PC-9 (cell line): ENCODE data around the gene DMPK. TPM values are rescaled to one million over a fixed set of nuclear protein-coding genes. Genes with fewer than 3 reads are reported as not detected.

Experiments used
- BruUV-seq: library from RNA; stranded (reverse); fragments of 400-500 nt; replicated peaks from 2 replicates; lab custom pipeline; 2021; lab: Mats Ljungman, UMichigan
- CTCF ChIA-PET: fragments of 300-600 bp; sonication (Branson Sonifier 250); formaldehyde crosslinking; loops from one replicate; lab custom pipeline; 2022; ENCODE audit warnings: antibody characterized with exemption; lab: Charles Lee
- POLR2A ChIA-PET: fragments of 300-600 bp; sonication (Branson Sonifier 250); formaldehyde crosslinking; loops from one replicate; lab custom pipeline; 2022; ENCODE audit warnings: antibody characterized with exemption; ENCODE audit not compliant: unreplicated experiment; lab: Charles Lee
- DNase-seq, 2 experiments: peaks; one replicate each; pipeline versions ENCODE4 v3.0.0 to v3.0.0-alpha.2; 2015 to 2022; ENCODE audit warnings: mixed read lengths in 1 of 2
- H2AFZ ChIP-seq: fragments of 200-600 bp; sonication (generic); 2 replicates; pipeline ENCODE4 v1.8.1; 2017; ENCODE audit warnings: antibody characterized with exemption
- H3F3A ChIP-seq: fragments of 200-600 bp; sonication (generic); 2 replicates; pipeline ENCODE4 v1.8.1; 2017; ENCODE audit warnings: antibody characterized with exemption, mild to moderate bottlenecking, low read depth; ENCODE audit not compliant: insufficient read depth
- H3K27ac ChIP-seq: fragments of 200-600 bp; sonication (generic); 2 replicates; pipeline ENCODE4 v1.6.1; 2016; ENCODE audit warnings: mixed run types
- H3K27me3 ChIP-seq: fragments of 200-600 bp; sonication (generic); 2 replicates; pipeline ENCODE4 v1.6.1; 2016; ENCODE audit warnings: low read depth, mixed run types; ENCODE audit not compliant: insufficient read depth
- H3K36me3 ChIP-seq: fragments of 200-600 bp; sonication (generic); 2 replicates; pipeline ENCODE4 v1.6.1; 2016; ENCODE audit warnings: low read depth, mixed run types
- H3K4me1 ChIP-seq: fragments of 200-600 bp; sonication (generic); replicated peaks from 2 replicates; pipeline ENCODE4 v1.6.1; 2016; ENCODE audit warnings: mixed run types; ENCODE audit not compliant: insufficient read depth
- H3K4me2 ChIP-seq: fragments of 200-600 bp; sonication (generic); 2 replicates; pipeline ENCODE4 v1.6.1; 2017; ENCODE audit warnings: mixed run types
- H3K4me3 ChIP-seq: fragments of 200-600 bp; sonication (generic); 2 replicates; pipeline ENCODE4 v1.6.1; 2016; ENCODE audit warnings: mixed run types
- H3K79me2 ChIP-seq: fragments of 200-600 bp; sonication (generic); 2 replicates; pipeline ENCODE4 v1.6.1; 2017; ENCODE audit warnings: low read depth, mixed run types
- H3K9me2 ChIP-seq: fragments of 200-600 bp; sonication (generic); 2 replicates; pipeline ENCODE4 v1.8.1; 2017; ENCODE audit warnings: mild to moderate bottlenecking; ENCODE audit not compliant: insufficient read depth
- H3K9me3 ChIP-seq: fragments of 200-600 bp; sonication (generic); 2 replicates; pipeline ENCODE4 v1.8.1; 2016; ENCODE audit warnings: low read depth; ENCODE audit not compliant: insufficient read depth
- H4K20me1 ChIP-seq: fragments of 200-600 bp; sonication (generic); 2 replicates; pipeline ENCODE4 v1.8.1; 2017; ENCODE audit not compliant: insufficient read depth
- EZH2 ChIP-seq: fragments of 200-600 bp; sonication (generic); IDR thresholded peaks from 2 replicates; pipeline ENCODE4 v1.8.0; 2017; ENCODE audit warnings: antibody characterized with exemption, low read depth
- intact Hi-C: fragments of 100-400 bp; cut with micrococcal nuclease; formaldehyde crosslinking; loops from one replicate; pipeline ENCODE4 v1.10.0; 2022; ENCODE audit not compliant: unreplicated experiment
- total RNA-seq: library from RNA; stranded (reverse); gene quantifications from 2 replicates; pipeline ENCODE4 v1.2.3, GENCODE V29; 2021
- TF ChIP-seq, protein P1 (sequence below): fragments of 200-600 bp; sonication (generic); conservative IDR thresholded peaks from 2 replicates; pipeline ENCODE4 v1.6.1; 2017; ENCODE audit warnings: mixed run types, antibody characterized with exemption, mild to moderate bottlenecking, moderate library complexity

DMPK gene
- total RNA-seq, 1 experiment from 2014 or later: 110 TPM

- H3F3A ChIP-seq: peaks cover 31% of the 10 kb centered on the region
- H2AFZ ChIP-seq: no peak overlapping the region
- no peaks in the 10 kb centered on the region for H3K27me3 ChIP-seq
- H3K79me2 ChIP-seq: no peaks in the 10 kb centered on the region
- H3K9me2 ChIP-seq: no peaks in the 10 kb centered on the region
- peaks cover 4% of the 10 kb centered on the region; the same call in 1 of the 2 replicates for H4K20me1 ChIP-seq
- H3K36me3 ChIP-seq: no peaks in the 10 kb centered on the region
- H3K4me2 ChIP-seq: no peak overlapping the region
- no peak for DNase-seq
- intact Hi-C loops: loop anchor here (2.0 kb wide), 2 partner anchors 213 to 261 kb away; no protein-coding TSS in a partner anchor
- no peak for TF ChIP-seq EZH2
- TF ChIP-seq, protein P1, sequence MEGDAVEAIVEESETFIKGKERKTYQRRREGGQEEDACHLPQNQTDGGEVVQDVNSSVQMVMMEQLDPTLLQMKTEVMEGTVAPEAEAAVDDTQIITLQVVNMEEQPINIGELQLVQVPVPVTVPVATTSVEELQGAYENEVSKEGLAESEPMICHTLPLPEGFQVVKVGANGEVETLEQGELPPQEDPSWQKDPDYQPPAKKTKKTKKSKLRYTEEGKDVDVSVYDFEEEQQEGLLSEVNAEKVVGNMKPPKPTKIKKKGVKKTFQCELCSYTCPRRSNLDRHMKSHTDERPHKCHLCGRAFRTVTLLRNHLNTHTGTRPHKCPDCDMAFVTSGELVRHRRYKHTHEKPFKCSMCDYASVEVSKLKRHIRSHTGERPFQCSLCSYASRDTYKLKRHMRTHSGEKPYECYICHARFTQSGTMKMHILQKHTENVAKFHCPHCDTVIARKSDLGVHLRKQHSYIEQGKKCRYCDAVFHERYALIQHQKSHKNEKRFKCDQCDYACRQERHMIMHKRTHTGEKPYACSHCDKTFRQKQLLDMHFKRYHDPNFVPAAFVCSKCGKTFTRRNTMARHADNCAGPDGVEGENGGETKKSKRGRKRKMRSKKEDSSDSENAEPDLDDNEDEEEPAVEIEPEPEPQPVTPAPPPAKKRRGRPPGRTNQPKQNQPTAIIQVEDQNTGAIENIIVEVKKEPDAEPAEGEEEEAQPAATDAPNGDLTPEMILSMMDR: no peak
- no peak overlapping the region for H3K27ac ChIP-seq
- no peak overlapping the region for H3K4me3 ChIP-seq
- BruUV-seq: no TSS peak
- H3K9me3 ChIP-seq: no peaks in the 10 kb centered on the region
- ChIA-PET POLR2A (no interaction called here), CTCF (interaction anchor here (1.5 kb wide), 1 partner anchor 46 kb away, joined by 10 read pairs; no protein-coding TSS in a partner anchor)
- H3K4me1 ChIP-seq: no peaks in the 10 kb centered on the region
Observed at GRCh38 chr19:45815481-45816216, 33.4 kb upstream of the DMPK start.

DNA sequence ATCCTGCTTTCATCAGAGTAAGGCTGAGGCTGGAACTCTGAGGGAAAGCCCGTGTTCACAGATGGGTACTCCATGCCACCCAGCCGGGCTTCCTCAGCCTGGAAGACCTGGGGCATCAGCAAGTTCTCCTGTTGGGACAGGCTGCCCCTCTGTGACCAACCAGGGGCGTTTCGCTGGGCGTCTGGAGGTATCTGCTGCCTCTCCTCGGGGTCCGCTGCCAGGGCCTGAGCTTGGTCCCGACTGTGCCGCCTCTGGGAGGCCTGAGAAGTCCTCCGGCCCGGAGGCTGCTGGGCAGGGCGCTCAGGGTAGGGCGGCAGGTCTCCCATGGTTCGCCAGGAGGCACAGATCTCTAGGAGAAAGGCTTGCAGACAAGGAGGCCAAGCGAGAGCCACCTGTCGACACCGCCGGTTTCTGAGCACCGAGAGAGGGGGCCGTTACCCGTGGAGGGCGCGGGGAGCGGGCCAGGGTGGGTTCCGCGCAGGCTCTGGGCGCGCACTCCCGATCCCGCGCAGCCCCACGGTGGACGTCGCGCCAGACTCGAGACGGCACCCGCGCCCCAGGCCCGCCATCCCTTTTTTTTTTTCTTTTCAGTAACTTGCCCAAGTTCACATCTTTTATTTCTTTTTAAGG, 32.7 kb upstream of the DMPK start, which contains the start of gene RSPH6A:
Gene RSPH6A, minus strand, starts transcription at position 458 of the 630 bp plus-strand sequence. Its CDS starts 132 bp downstream, at position 326.
- no peaks in the 10 kb centered on the region for H3K79me2 ChIP-seq
- no peaks in the 10 kb centered on the region for H3K27me3 ChIP-seq
- peaks cover 4% of the 10 kb centered on the region; the same call in 1 of the 2 replicates for H4K20me1 ChIP-seq
- H3K36me3 ChIP-seq: no peaks in the 10 kb centered on the region
- H3K4me2 ChIP-seq: no peak within 1 kb of the TSS
- no peak within 1 kb of the TSS for H3K4me3 ChIP-seq
- ChIA-PET CTCF (interaction anchor here (0.5 to 1.5 kb wide), 2 partner anchors 45 to 140 kb away, joined by 4 to 10 read pairs; no protein-coding TSS in a partner anchor), POLR2A (no interaction called here)
- peaks cover 31% of the 10 kb centered on the region for H3F3A ChIP-seq
- intact Hi-C loops: no loop called here
- no TSS peak for BruUV-seq
- H3K27ac ChIP-seq: no peak within 1 kb of the TSS
- no peak within 1 kb of the TSS for H2AFZ ChIP-seq
- H3K4me1 ChIP-seq: peaks cover under 1% of the 10 kb centered on the region; the same call in 1 of the 2 replicates
- no peaks in the 10 kb centered on the region for H3K9me2 ChIP-seq
- TF ChIP-seq, protein P1: no peak
- TF ChIP-seq EZH2: no peak
- no peaks in the 10 kb centered on the region for H3K9me3 ChIP-seq
- DNase-seq: peak in 1 of 2 experiments; percentile 6

DNA sequence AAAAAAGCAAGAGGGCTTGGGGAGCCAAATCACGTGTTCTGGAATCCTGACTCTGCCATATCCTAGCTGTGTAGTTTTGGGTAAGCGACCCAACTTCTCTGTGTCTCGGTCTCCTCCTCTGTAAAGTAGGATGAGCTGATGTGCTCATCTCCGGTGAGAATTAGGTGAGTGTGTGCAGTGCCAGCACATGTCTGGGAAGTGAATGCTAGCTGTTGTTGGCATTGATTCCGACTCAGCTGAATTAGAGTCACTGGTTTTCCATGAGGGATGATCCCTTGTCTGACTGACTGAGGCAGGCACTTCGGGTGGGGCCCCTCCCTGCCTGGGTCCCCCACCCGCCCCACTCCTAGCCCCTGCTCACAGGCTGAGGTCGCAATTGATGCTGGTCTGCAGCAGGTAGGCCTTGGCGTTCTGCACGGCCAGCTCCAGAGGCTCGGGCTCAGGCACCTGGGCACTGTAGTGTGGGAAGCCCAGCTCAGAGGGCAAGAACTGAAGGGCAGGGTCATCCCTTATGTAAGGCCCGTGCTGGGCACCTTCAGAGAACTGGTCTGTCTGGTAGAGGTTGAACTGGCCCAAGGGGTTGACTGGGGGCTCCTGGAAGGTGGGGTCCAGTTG, 32.0 kb upstream of the DMPK start:
- Histone ChIP-seq H3K9me2 (no peaks in the 10 kb centered on the region), H3K27me3 (no peaks in the 10 kb centered on the region), H3K36me3 (no peaks in the 10 kb centered on the region), H3K27ac (no peak overlapping the region), H2AFZ (no peak overlapping the region), H3F3A (peaks cover 31% of the 10 kb centered on the region), H3K4me3 (no peak overlapping the region), H3K4me2 (no peak overlapping the region), H3K79me2 (no peaks in the 10 kb centered on the region), H3K9me3 (no peaks in the 10 kb centered on the region), H3K4me1 (peaks cover 7% of the 10 kb centered on the region), H4K20me1 (peaks cover 4% of the 10 kb centered on the region; the same call in 1 of the 2 replicates)
- no peak for DNase-seq
- TF ChIP-seq EZH2: no peak
- TF ChIP-seq, protein P1: no peak
- POLR2A ChIA-PET: no interaction called here
- no TSS peak for BruUV-seq
- intact Hi-C loops: no loop called here
- CTCF ChIA-PET: interaction anchor here (1.5 kb wide), 1 partner anchor 44 kb away, joined by 10 read pairs; no protein-coding TSS in a partner anchor
